ENCODE results near the gene SLC44A3. TPM values are rescaled to one million over a fixed set of nuclear protein-coding genes. Genes with fewer than 3 reads are reported as not detected.
A peak's percentile ranks its signal among the peaks of the same experiment; 100 is the strongest.

SLC44A3 gene
- polyA plus RNA-seq, 2 of the 4 experiments (the other 2 are of a cell fraction), result 1.9 to 5.4 TPM

GRCh38 chr1:94922761-94923331 is 102.7 kb downstream of the SLC44A3 start:
- DNase-seq (ENCODE audit: low read depth in 1 of 2, low spot score in 1 of 2) (no peak), ATAC-seq (no peak), FAIRE-seq (no peak)
- H3K4me2 ChIP-seq, result peak overlapping the region; percentile 35; the same call in 2 of the 3 replicates
- TF ChIP-seq CEBPB (IDR thresholded peaks at IDR 0.05) (no peak), HES2 (IDR thresholded peaks at IDR 0.05) (no peak), NR3C1 (IDR thresholded peaks at IDR 0.05) (no peak), SREBF2 (IDR thresholded peaks at IDR 0.05) (no peak), HOXB13 (CRISPR knock-in tag; IDR thresholded peaks at IDR 0.05; ENCODE audit: low read depth) (no peak), HEYL (CRISPR knock-in tag; IDR thresholded peaks at IDR 0.05) (no peak), NPAS2 (CRISPR knock-in tag; IDR thresholded peaks at IDR 0.05; ENCODE audit: borderline replicate concordance) (no peak), ZC3H11A (IDR thresholded peaks at IDR 0.05) (no peak), CHD4 (IDR thresholded peaks at IDR 0.05; ENCODE audit: borderline replicate concordance) (no peak)
- peaks cover 36% of the 10 kb centered on the region for H3K4me1 ChIP-seq
- peak overlapping the region in 1 of 2 experiments; percentile 42; a peak in 1 of 6 replicates for H3K27ac ChIP-seq
- no peak overlapping the region for H3K4me3 ChIP-seq
- ChIA-PET POLR2A (no interaction called here), CTCF (interaction anchor here (1.6 to 4.7 kb wide), 3 partner anchors 68 to 121 kb away, joined by 3 to 32 read pairs (median 10); no protein-coding TSS in a partner anchor)
- H3K9me3 ChIP-seq, result no peaks in the 10 kb centered on the region
- 86% methylated on average over 8 of the region's 8 CpGs for WGBS (ENCODE audit: missing lambda C conversion rate)

GRCh38 chr1:94925004-94925403 is 104.8 kb downstream of the SLC44A3 start:
- POLR2A ChIA-PET, result no interaction called here
- Histone ChIP-seq H3K9me3 (no peaks in the 10 kb centered on the region), H3K4me2 (peak overlapping the region; percentile 76), H3K4me1 (peaks cover 53% of the 10 kb centered on the region), H3K4me3 (peak overlapping the region; percentile 90), H3K27ac (peak overlapping the region; percentile 88 to 98)
- DNase-seq (ENCODE audit: low read depth in 1 of 2, low spot score in 1 of 2) (no peak), ATAC-seq (no peak), FAIRE-seq (no peak)
- CTCF ChIA-PET, result interaction anchor here (1.0 to 4.7 kb wide), 5 partner anchors 15 to 119 kb away, joined by 3 to 32 read pairs (median 4); no protein-coding TSS in a partner anchor
- TF ChIP-seq KDM5A (IDR thresholded peaks at IDR 0.05) (no peak), CHD4 (IDR thresholded peaks at IDR 0.05; ENCODE audit: borderline replicate concordance) (no peak), POLR2A (IDR thresholded peaks at IDR 0.05; ENCODE audit: low read length) (no peak), SMC3 (IDR thresholded peaks at IDR 0.05) (no peak), HDAC2 (IDR thresholded peaks at IDR 0.05) (no peak), RCOR1 (IDR thresholded peaks at IDR 0.05; ENCODE audit: low read depth, low read length) (no peak), ATOH8 (CRISPR knock-in tag; IDR thresholded peaks at IDR 0.05; ENCODE audit: low read depth) (no peak), ZNF302 (CRISPR knock-in tag; IDR thresholded peaks at IDR 0.05) (no peak), MAZ (IDR thresholded peaks at IDR 0.05; ENCODE audit: borderline replicate concordance, low read depth, low read length) (no peak), CHD2 (IDR thresholded peaks at IDR 0.05; ENCODE audit: low read length, partially characterized antibody) (no peak), FOSL2 (IDR thresholded peaks at IDR 0.05) (no peak), FOSL2 (CRISPR knock-in tag; IDR thresholded peaks at IDR 0.05) (no peak), RARB (CRISPR knock-in tag; IDR thresholded peaks at IDR 0.05) (no peak), EP300 (IDR thresholded peaks at IDR 0.05) (no peak), FOSB (CRISPR knock-in tag; IDR thresholded peaks at IDR 0.05) (no peak), BHLHE40 (IDR thresholded peaks at IDR 0.05; ENCODE audit: low read depth, low read length) (no peak), TFCP2L1 (CRISPR knock-in tag; IDR thresholded peaks at IDR 0.05) (no peak)
- TF ChIP-seq, protein P1, sequence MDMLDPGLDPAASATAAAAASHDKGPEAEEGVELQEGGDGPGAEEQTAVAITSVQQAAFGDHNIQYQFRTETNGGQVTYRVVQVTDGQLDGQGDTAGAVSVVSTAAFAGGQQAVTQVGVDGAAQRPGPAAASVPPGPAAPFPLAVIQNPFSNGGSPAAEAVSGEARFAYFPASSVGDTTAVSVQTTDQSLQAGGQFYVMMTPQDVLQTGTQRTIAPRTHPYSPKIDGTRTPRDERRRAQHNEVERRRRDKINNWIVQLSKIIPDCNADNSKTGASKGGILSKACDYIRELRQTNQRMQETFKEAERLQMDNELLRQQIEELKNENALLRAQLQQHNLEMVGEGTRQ (IDR thresholded peaks at IDR 0.05), result no peak
- 2% methylated on average over 2 of the region's 2 CpGs for WGBS (ENCODE audit: missing lambda C conversion rate)
